Cerebellar cortex (tissue), 1 donor: ENCODE data around the gene LRRC74B.

ENCODE experiments used
- DNase-seq: peaks from one replicate; pipeline ENCODE4 v3.0.0-alpha.2; 2015; ENCODE audit warnings: low spot score

The LRRC74B gene

GRCh38 chr22:21103633-21104032 lies 57.9 kb downstream of the LRRC74B start:
- no peak for DNase-seq

GRCh38 chr22:21104126-21104691 lies 58.5 kb downstream of the LRRC74B start:
- DNase-seq = no peak

GRCh38 chr22:21105294-21105693 lies 59.5 kb downstream of the LRRC74B start:
- no peak for DNase-seq

GRCh38 chr22:21106000-21106399 lies 60.3 kb downstream of the LRRC74B start:
- DNase-seq = no peak

GRCh38 chr22:21108379-21109115 lies 62.8 kb downstream of the LRRC74B start:
- DNase-seq = no peak
